OCI-LY7 (cell line): ENCODE results near the gene MAP7D3. TPM values are rescaled to one million over a fixed set of nuclear protein-coding genes. Genes with fewer than 3 reads are reported as not detected.

Source experiments
- BruUV-seq: library from RNA; stranded (reverse); fragments of 400-500 nt; replicated peaks from 2 replicates; lab custom pipeline; 2021; lab: Mats Ljungman, UMichigan
- CTCF ChIA-PET: fragments of 300-600 bp; sonication (Branson Sonifier 250); formaldehyde crosslinking; loops from one replicate; lab custom pipeline; 2022; ENCODE audit warnings: antibody characterized with exemption; ENCODE audit not compliant: unreplicated experiment; lab: Charles Lee
- POLR2A ChIA-PET: fragments of 300-600 bp; sonication (Branson Sonifier 250); formaldehyde crosslinking; loops from one replicate; lab custom pipeline; 2022; ENCODE audit warnings: antibody characterized with exemption; lab: Charles Lee
- DNase-seq: peaks from one replicate; pipeline ENCODE4 v3.0.0-alpha.2; 2015; ENCODE audit warnings: low spot score
- H2AFZ ChIP-seq: fragments of 200-600 bp; sonication (generic), shearing (Covaris generic); 2 replicates; pipeline ENCODE4 v1.6.1; 2014; ENCODE audit warnings: mild to moderate bottlenecking, antibody characterized with exemption, low read length, moderate library complexity
- H3K27ac ChIP-seq: fragments of 200-600 bp; sonication (generic); 2 replicates; pipeline ENCODE4 v1.5.1; 2014; ENCODE audit warnings: mixed run types, low read depth, mild to moderate bottlenecking, moderate library complexity, low read length, inconsistent platforms; ENCODE audit not compliant: poor library complexity, severe bottlenecking
- H3K36me3 ChIP-seq: fragments of 200-600 bp; sonication (generic); 2 replicates; pipeline ENCODE4 v1.6.1; 2014; ENCODE audit warnings: mild to moderate bottlenecking, antibody characterized with exemption, low read length, moderate library complexity, mixed read lengths; ENCODE audit not compliant: insufficient read depth
- H3K4me1 ChIP-seq: fragments of 200-600 bp; sonication (generic); 2 replicates; pipeline ENCODE4 v1.5.1; 2014; ENCODE audit warnings: mild to moderate bottlenecking, low read length; ENCODE audit not compliant: insufficient read depth, poor library complexity, severe bottlenecking
- H3K4me2 ChIP-seq: fragments of 200-600 bp; sonication (generic); 2 replicates; pipeline ENCODE4 v1.6.1; 2014; ENCODE audit warnings: mild to moderate bottlenecking, low read length
- H3K4me3 ChIP-seq: fragments of 200-600 bp; sonication (generic); 2 replicates; pipeline ENCODE4 v1.5.1; 2014; ENCODE audit warnings: mild to moderate bottlenecking, low read depth, low read length; ENCODE audit not compliant: poor library complexity, severe bottlenecking
- H3K79me2 ChIP-seq: fragments of 200-600 bp; sonication (generic); 2 replicates; pipeline ENCODE4 v1.6.1; 2016; ENCODE audit warnings: low read depth, mild to moderate bottlenecking, low read length, moderate library complexity, mixed read lengths; ENCODE audit not compliant: insufficient read depth
- H3K9me2 ChIP-seq: fragments of 200-600 bp; sonication (generic); 2 replicates; pipeline ENCODE4 v1.6.1; 2016; ENCODE audit warnings: mild to moderate bottlenecking, low read length, mixed read lengths; ENCODE audit not compliant: insufficient read depth
- H3K9me3 ChIP-seq: fragments of 200-600 bp; sonication (generic); 2 replicates; pipeline ENCODE4 v1.6.1; 2014; ENCODE audit warnings: mild to moderate bottlenecking, mixed run types, low read length, mixed read lengths
- H4K20me1 ChIP-seq: fragments of 200-600 bp; sonication (generic); 2 replicates; pipeline ENCODE4 v1.6.1; 2014; ENCODE audit warnings: mild to moderate bottlenecking, antibody characterized with exemption, low read length, moderate library complexity, mixed read lengths; ENCODE audit not compliant: insufficient read depth
- CTCF ChIP-seq: fragments of 200-600 bp; sonication (generic); conservative IDR thresholded peaks from 2 replicates; pipeline ENCODE4 v1.5.1; 2014; ENCODE audit warnings: mild to moderate bottlenecking, antibody characterized with exemption, low read length, moderate library complexity, mixed read lengths
- EZH2phosphoT487 ChIP-seq: fragments of 200-600 bp; sonication (generic); IDR thresholded peaks from 2 replicates; pipeline ENCODE4 v1.6.1; 2018; ENCODE audit warnings: low read depth, borderline replicate concordance, mild to moderate bottlenecking, mixed run types, antibody characterized with exemption, low read length, moderate library complexity, mixed read lengths
- intact Hi-C: fragments of 100-400 bp; cut with micrococcal nuclease; formaldehyde crosslinking; loops from one replicate; pipeline ENCODE4 v1.10.0; 2022; ENCODE audit not compliant: unreplicated experiment
- total RNA-seq, 2 experiments: library from RNA; depleted of rRNA in 1 of 2; stranded (reverse); fragments of >200 nt in 1 of 2; shearing (Covaris generic) in 1 of 2; gene quantifications; 2 replicates each; pipeline ENCODE4 v1.2.3, GENCODE V29; 2014 to 2022

Gene MAP7D3
- total RNA-seq, 2 experiments from 2014 or later: 7.7 to 15.6 TPM

- TF ChIP-seq EZH2phosphoT487 (no peak), CTCF (no peak)
- intact Hi-C loops: loop anchor here (10.0 kb wide), 1 partner anchor 219 kb away; the partner anchor contains the start of gene HTATSF1
- Histone ChIP-seq H4K20me1 (no peaks in the 10 kb centered on the region), H2AFZ (no peak overlapping the region), H3K9me2 (no peaks in the 10 kb centered on the region), H3K4me3 (no peak overlapping the region), H3K79me2 (no peaks in the 10 kb centered on the region), H3K27ac (no peak overlapping the region), H3K9me3 (no peaks in the 10 kb centered on the region), H3K36me3 (no peaks in the 10 kb centered on the region), H3K4me2 (no peak overlapping the region), H3K4me1 (peaks cover 17% of the 10 kb centered on the region)
- ChIA-PET CTCF (no interaction called here), POLR2A (interaction anchor here (0.6 kb wide), 1 partner anchor 274 kb away, joined by 4 read pairs; no protein-coding TSS in a partner anchor)
- DNase-seq: no peak
- BruUV-seq: no TSS peak
Observed at GRCh38 chrX:136275553-136275952, 24.4 kb upstream of the MAP7D3 start.

- Histone ChIP-seq H3K27ac (no peak overlapping the region), H2AFZ (no peak overlapping the region), H3K4me3 (no peak overlapping the region), H3K9me3 (no peaks in the 10 kb centered on the region), H3K4me1 (peaks cover 25% of the 10 kb centered on the region), H3K9me2 (no peaks in the 10 kb centered on the region), H4K20me1 (no peaks in the 10 kb centered on the region), H3K4me2 (no peak overlapping the region), H3K36me3 (no peaks in the 10 kb centered on the region), H3K79me2 (no peaks in the 10 kb centered on the region)
- no peak for DNase-seq
- ChIA-PET POLR2A (no interaction called here), CTCF (no interaction called here)
- no TSS peak for BruUV-seq
- TF ChIP-seq CTCF (no peak), EZH2phosphoT487 (no peak)
- intact Hi-C loops: loop anchor here (10.0 kb wide), 1 partner anchor 221 kb away; the partner anchor contains the start of gene HTATSF1
Observed at GRCh38 chrX:136273986-136274385, 22.8 kb upstream of the MAP7D3 start.

DNA sequence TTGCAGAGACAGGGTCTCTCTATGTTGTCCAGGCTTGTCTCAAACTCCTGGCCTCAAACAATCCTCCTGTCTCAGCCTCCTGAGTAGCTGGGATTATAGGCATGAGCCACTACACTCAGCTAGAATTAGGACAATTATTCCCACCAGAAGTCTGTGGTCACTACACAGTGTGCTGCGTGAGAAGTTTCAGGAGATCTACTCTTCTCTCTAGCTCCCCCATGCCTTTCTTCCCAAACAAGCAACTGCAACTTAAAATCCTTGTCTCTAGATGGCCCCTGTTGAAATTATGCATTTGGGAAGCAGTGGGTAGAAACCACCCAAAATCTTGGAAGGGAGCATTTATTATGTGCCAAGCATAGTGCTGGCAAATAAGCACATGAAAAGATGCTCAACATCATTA, 21.1 kb upstream of the MAP7D3 start:
- ChIA-PET POLR2A (interaction anchor here (0.6 kb wide), 2 partner anchors 10 to 286 kb away, joined by 3 read pairs; no protein-coding TSS in a partner anchor), CTCF (no interaction called here)
- Histone ChIP-seq H4K20me1 (no peaks in the 10 kb centered on the region), H3K36me3 (no peaks in the 10 kb centered on the region), H3K9me3 (no peaks in the 10 kb centered on the region), H3K4me3 (no peak overlapping the region), H3K4me1 (peaks cover 33% of the 10 kb centered on the region), H3K9me2 (no peaks in the 10 kb centered on the region), H2AFZ (no peak overlapping the region), H3K79me2 (no peaks in the 10 kb centered on the region), H3K4me2 (no peak overlapping the region), H3K27ac (no peak overlapping the region)
- BruUV-seq: no TSS peak
- intact Hi-C loops: loop anchor here (10.0 kb wide), 1 partner anchor 222 kb away; the partner anchor contains the start of gene HTATSF1
- DNase-seq: no peak
- TF ChIP-seq CTCF: peak; percentile 45; the same call in 1 of the 2 replicates
- TF ChIP-seq EZH2phosphoT487: no peak
